ENCODE measurements around the gene CD2.

CD2 gene, protein sequence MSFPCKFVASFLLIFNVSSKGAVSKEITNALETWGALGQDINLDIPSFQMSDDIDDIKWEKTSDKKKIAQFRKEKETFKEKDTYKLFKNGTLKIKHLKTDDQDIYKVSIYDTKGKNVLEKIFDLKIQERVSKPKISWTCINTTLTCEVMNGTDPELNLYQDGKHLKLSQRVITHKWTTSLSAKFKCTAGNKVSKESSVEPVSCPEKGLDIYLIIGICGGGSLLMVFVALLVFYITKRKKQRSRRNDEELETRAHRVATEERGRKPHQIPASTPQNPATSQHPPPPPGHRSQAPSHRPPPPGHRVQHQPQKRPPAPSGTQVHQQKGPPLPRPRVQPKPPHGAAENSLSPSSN

DNA sequence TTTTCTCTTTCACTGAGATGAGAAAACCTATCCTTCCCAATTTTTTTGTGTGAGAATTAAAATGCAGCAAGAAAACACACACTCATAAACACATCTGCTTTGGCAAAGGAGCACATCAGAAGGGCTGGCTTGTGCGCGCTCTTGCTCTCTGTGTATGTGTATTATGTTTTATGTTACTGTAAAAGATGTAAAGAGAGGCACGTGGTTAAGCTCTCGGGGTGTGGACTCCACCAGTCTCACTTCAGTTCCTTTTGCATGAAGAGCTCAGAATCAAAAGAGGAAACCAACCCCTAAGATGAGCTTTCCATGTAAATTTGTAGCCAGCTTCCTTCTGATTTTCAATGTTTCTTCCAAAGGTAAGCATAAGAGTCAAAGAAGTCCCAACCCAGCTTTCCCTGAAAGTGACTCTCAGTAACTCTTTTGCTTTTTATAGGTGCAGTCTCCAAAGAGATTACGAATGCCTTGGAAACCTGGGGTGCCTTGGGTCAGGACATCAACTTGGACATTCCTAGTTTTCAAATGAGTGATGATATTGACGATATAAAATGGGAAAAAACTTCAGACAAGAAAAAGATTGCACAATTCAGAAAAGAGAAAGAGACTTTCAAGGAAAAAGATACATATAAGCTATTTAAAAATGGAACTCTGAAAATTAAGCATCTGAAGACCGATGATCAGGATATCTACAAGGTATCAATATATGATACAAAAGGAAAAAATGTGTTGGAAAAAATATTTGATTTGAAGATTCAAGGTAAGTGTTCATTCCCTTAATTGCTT is at the start of gene CD2:
CD2 (plus strand) TSS at position 233 of the 780 bp plus-strand sequence; CDS start at position 296, 63 bp downstream.
- DNase-seq (ENCODE audit: low read depth) = no peak

DNA sequence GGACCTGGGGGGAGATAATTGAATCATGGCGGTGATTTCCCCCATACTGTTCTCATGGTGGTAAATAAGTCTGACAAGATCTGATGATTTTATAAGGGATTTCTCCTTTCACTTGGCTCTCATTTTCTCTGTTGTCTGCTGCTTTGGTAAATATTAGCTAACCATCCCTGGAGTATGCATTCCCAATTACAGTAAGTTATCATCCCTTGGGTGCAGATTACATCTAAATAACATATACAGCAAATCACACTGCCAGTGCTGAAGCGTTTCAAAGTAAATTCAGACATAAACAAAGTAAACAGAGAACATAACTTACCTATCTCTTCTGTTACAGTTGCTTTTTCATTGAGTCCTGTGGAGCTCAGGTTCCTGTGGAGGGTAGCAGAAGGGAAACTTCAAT is 48.1 kb upstream of the CD2 start:
- no peak for DNase-seq (ENCODE audit: low read depth)

DNA sequence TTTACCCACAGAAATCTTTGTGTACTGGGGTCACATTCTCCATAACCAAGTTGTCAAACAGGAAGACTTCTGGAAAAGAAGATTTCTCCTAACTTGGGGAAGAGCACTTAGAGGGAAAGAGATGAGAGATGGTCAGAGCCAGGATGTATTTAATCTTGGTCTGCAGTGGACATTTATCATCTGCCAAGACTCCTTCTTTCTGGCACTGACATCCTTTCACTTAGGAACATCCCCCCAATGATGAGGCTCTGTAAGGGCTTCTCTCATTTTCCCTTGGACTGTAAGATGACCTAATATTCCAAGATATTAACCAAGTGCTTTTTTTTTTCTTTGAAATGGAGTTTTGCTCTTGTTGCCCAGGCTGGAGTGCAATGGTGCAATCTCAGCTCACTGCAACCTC is 47.4 kb upstream of the CD2 start:
- no peak for DNase-seq (ENCODE audit: low read depth)

DNA sequence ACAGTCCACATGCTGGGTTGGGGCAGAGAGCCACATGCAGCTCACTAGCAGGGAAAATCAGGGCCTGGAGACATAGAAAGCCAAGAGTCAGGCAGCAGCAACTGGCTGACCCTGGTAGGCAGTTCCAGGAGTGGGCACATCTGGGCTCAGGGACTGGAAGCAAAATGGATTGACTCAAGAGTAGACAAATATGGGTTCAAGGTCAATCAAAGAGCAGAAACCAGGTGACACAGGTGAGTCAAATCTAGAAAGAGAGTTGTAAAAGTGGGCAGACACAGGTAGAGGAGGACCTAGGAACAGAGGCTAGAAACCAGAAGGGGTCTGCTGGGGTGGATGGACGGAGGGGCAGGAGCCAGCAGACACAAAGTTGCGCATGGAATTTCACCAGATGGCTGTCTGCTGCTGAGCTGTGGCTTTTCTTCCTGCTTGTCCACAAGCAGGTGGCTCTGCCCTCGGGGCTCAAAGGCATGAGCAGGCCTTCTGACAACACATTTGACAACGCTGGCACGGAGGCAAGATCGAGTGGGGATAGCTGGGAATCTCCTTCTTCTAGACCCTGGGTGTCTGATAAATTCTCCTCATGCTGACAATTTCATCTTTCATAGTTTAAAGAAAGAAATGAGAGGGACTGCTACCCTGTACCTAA is 45.9 kb upstream of the CD2 start:
- DNase-seq (ENCODE audit: low read depth) = no peak

DNA sequence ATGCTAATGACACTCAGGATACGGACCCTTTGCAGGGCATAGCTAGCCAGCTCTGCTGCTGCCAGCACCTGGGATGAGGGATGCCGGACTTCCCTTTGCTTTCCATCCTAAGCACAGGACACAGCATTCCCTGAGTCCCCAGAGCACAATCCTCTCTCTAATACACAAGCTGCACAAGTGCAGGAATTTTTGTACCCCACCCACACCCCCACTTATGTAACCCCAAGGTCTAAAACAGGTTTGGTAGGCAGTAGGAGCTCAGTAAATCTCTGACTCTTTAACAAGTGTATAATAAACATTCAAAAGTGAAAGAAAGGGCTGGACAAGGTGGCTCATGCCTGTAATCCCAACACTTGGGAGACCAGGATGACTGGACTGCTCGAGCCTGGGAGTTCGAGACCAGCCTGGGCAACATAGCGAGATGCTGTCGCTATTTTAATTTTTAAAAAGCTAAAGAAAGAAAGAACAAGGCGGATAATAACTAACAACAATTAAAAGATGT is 44.5 kb upstream of the CD2 start:
- no peak for DNase-seq (ENCODE audit: low read depth)

DNA sequence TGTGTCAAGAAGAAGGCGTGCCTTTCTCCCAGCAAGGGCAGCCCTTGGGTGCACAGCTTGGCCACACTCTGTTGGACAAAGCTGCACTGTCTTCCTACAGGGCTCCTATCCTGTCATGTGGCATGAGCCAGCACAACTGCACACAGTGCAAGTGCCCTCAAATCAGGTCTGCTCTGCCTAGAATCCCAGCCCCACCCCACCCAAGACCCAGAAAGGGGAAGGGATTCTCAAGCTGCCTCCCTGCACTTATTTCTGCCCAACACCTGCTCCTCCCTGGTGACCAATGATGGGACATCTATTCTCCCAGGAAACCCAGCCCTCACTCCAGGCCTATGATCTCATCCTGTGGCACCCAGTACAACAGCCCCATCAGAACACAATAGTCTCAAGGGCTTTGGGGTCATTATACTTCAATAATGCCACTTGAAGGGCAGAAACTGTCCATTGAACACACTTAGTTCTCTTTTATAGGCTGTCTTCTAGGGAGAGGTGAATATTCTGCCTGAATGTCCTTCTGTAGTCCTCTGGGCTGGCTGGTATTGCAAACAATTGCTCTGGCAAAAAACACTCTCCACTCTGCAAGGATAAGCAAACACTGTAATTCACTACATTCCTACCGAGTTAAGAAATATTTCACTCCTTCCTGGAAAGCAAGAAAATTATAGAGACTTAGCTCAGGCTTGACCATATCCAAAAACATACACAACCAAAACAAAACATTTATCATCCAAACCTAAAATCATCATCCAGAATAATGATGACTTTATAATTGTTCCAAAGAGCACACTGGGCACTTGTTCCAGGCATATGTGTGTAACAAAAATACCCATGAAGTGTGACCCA is 43.6 kb upstream of the CD2 start:
- no peak for DNase-seq (ENCODE audit: low read depth)

DNA sequence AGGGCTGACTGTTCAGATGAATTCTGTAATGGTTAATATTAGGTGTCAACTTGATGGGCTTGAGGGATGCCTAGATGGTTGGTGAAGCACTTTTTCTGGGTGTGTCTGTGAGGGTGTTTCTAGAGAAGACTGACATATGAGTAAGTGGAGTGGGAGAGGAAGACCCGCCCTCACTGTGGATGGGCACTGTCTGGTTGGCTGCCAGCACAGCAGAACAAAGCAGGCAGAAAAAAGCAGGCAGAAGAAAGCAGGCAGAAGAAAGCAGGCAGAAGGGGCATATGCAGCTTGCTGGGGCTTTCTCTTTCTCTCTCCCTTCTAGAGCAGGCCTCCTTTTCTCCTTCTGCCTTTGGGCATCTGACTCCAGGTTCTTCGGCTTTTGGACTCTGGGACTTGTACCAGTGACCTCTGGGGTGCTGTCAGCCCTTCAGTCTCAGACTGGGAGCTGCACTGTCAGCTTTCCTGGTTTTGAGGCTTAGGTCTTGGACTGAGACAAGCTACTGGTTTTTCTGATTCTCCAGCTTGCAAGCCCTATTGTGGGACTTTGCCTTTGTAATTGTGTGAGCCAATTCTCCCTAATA is 42.9 kb upstream of the CD2 start:
- DNase-seq (ENCODE audit: low read depth) = no peak

DNA sequence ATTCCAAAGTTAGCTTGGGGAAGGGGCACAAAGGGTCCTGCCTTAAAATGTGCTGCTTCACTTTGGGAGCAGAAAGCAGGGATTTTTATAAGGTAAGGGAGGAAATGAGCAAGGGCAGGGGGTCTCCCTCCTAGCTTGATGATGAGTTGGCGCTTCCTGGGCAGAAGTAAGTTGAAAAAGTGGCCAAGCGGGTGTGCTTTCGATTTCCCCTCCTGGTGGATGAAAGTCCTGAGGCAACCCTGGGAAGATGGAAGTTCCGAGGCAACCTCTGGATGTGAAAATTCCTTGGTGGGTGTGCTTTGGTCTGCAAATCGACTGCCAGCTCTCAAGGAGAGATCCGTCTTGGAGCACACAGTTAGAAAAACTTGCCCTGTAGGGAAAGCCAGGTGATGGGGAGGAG is 41.7 kb upstream of the CD2 start:
- DNase-seq (ENCODE audit: low read depth) = no peak

DNA sequence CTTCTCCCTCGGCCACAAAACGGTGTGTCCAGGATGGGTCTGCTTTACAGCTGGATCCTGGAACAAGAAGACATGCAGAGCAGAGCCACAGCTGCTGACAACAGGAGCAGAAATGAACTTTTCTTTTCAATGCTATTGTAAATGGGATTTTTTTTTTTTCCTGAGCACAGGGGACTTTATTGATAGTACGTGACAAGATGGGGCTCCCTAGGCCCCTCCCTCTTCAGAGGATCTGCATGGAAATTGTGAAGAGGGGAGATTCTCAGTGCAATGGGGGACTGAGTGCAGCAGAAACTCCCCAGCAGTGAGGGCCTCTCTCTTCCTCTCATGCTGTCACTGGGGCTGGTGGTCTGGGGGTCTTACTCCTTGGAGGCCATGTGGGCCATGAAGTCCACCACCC is 40.8 kb upstream of the CD2 start:
- DNase-seq (ENCODE audit: low read depth) = no peak

DNA sequence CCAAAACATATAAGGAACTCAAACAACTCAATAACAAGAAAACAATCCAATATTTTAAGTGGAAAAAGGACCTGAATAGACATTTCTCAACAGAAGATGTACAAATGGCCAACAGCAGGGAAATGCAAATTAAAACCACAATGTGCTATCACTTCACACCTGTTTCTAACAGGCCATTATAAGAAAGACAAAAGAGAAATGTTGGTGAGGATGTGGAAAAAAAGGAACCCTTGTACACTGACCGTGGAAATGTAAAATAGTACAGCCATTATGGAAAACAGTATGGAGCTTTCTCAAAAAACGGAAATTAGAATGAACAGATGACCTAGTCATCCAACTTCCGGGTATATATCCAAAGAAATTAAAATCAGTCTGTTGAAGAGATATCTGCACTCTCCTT is 37.8 kb upstream of the CD2 start:
- no peak for DNase-seq (ENCODE audit: low read depth)

DNA sequence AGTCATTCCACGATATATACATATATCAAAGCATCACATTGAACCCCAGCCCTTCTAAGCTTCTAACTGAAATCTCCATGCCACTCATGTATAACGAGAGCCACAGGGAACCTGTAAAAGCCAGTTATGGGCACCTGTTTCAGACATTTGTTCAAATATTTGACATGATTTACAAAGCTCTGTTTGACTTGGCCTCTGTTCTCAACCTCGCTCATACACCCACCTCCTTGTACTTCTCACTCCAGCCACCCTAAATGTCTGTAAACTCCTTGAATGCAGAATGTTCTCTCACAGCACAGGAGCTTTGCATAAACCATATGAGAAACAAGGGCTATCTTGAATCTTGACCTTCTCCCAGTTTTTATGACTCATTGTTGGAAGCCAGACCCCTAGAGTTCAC is 36.9 kb upstream of the CD2 start:
- DNase-seq (ENCODE audit: low read depth) = no peak

DNA sequence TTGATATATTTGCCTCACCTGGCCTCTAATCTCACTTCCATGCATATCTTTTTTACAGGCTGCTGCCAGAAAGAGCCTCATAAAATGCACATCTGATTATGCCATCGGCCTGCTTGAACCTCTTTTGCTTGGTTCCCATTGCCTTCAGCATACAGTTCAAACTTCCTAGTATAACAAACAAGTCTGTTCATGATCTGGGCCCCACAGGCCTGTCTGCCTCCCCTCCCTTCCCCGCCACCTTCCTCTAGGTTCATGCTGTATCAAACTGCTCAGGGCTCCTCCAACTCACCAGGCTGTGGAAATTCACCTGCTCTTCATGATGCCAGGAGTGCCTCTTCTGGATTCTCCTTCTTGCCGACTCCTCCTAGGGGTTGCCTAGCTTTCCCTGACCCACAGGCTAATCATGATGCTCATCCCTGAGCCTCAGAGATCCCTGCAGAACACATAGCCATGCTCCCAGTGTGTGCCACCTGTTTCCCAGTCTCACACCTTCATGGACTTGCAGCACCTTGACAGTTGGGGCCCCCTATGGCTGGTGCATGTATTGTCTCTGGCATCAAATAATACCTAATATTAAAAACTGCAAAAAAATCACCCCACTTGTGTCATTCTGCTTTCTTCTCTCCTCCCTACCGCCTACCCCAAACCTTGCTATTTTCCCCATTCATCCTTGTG is 33.7 kb upstream of the CD2 start:
- no peak for DNase-seq (ENCODE audit: low read depth)

DNA sequence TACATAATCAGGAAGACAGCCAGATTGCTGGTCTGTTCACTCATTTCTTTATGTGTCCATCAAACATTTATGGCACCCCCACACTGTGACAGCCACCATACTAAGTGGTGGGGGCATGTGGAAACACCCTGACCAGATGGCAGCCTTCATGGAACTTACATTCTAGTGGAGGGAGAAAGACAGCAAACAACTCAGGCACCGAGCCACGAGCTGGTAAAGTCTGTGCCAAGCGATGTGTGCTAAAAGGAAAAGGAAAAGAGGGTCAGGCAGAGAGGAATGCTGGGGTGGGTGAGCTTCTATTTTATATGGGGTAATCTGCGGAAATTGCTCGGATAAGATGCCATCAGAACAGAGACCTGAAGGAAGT is 33.2 kb upstream of the CD2 start:
- DNase-seq (ENCODE audit: low read depth) = no peak

DNA sequence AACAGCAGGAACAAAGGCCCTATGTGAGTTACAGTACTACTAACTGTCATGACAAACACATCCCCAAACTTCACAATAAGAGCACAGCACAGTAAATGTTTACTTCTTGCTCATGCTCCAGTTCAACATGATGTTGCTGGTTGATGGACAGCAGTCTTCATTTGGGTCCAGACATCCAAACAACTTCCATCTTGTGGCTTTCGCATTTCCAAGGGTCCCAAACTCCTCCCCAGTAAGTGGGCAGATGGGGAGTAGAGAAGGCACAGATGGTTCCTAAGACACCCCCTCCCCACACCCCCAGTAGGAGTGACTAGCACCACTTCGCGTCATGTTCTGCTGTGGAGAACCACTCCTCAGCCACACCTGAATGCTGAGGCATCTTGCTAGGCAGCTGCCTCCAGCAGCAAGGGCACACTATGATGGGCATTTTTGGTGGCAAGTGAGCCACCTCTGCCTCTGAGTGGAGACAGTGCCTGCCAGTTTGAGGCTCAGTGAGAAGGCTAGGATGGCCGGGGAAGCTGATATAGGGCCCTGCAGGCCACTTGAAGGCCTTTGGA is 32.7 kb upstream of the CD2 start:
- no peak for DNase-seq (ENCODE audit: low read depth)

DNA sequence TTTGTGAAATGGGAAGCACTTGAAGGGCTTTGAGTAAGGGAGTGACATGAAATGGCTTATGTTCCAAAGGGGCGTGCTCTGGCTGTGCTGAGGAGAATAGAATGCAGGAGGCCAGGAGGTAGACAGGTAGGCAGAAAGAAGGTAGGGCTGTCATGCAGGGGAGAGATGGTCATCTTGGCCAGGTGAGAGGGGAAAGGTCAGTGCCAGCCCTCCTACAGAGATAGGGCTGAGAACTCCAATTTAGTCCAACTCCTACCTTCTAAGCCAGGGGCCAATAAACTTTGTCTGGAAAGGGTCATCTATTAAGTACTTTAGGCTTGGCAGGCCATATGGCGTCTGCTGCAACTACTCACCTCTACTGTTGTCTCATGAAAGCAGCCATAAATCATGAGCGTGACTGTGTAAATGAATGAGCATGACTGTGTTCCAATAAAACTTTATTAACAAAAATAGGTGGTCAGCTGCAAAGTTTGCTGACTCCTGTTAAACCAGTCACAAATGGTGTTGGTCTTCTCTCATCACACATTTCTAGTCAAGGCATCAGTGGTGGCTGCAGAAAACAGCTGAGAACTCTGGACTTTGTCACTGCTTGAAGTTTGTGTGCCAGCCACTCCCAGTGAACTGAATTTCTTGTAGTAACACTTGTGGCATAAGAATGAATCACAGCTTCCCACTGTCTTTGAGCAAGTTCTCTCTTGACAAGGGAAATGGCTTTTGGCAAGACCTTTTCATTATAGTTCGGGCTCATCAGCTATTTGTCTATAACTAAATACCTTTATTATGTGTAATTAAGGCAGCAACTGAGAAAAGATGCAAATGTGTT is 32.0 kb upstream of the CD2 start:
- no peak for DNase-seq (ENCODE audit: low read depth)

DNA sequence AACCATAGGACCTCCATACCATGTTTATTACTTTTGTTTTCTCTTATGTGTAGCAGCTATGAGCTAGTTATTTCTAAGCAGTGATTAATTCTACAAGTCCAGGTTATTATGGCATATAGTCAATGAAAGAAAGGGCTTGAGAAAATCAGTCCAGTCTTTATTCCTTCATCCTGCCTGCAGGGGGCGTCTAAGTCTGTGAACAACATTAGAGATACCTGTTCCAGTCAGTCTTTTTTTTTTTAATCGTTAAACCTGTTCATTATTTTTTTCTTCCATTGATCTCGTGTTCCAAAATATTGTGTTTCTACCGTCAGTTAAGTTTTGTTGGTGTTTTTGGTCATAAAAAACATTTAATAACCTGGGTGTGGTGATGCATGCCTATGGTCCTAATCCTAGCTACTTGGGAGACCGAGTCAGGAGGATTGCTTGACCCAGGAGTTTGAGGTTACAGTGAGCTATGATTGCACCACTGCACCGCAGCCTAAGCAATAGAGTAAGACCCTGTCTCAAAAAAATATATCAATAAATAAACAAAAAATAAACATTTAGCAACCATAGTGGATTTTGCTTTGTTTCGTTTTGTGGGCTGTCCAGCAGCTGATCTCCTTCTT is 29.4 kb upstream of the CD2 start:
- peak; percentile 57 for DNase-seq (ENCODE audit: low read depth)

DNA sequence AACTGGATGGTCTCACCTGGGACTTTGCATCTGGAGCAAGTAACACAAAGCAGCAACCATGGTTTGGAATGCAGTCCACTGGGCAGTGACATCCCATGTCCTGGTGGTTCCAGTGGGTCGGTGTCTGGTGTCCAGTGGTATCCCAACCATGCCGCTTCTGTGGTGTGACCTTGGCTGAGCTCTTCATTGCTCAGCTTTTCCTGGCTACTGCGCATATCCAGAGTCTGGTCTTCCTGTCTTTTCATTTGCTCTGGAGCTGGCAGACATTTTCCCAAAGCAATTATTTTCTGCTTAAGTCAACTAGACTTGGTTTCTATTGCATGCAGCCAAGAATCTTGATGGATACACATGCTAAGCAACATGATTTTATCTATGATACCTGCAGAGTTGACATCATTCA is 28.4 kb upstream of the CD2 start:
- no peak for DNase-seq (ENCODE audit: low read depth)

DNA sequence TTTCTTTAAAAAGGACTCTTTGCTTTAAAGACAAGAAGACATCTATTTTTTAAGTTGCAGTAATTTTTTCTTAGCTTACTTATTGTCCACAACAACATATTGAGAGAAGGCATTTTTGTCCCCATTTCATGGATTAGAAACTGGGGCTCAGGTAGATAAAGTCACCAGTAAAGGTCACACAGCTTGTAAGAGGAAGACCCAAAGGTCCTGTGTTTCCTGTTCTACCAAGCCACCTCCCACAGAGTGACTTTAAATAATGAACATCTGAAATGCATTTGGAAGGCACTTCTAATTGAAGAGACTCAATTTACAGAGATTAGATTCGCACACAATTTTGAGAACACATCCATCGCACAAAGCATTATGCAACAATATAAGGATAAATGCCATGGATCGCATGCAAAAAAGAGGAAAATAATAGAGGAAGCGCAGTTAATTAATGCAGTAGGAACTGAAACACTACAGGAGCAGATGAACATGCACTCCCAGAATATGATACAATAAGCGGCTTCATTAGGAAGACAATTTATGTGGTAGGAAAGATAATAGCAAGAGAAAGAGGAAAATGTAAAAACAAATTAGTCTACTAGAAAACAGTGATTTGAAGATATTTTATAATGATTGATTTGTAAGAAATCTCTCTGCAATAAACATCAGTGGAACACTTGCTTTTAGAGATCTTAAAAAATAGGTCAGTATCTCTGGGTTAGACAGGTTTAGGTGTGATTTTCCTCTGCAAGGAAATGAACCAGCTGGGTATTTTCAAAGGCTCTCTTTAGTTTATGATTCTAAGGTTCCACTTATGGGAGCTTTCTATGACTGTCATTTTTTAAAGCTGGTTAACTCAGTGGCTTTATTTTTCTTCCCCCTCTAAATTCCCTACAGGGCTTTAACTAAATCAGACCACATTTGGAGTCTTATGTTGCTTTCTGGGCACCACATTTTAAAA is 27.1 kb upstream of the CD2 start:
- DNase-seq (ENCODE audit: low read depth) = no peak
